IPS-18c (cell line): ENCODE measurements around the gene MMP24.
A peak's percentile ranks its signal among the peaks of the same experiment; 100 is the strongest.
"Not testable (repeated sequence)": the region's sequence is repeated elsewhere in the genome, so short reads cannot be mapped to it uniquely, and the experiment has no call there.

Experiments
- H3K4me3 ChIP-seq: 2 replicates; pipeline ENCODE4 v1.7.0; 2013; ENCODE audit warnings: low read depth, mild to moderate bottlenecking, low read length, moderate library complexity; ENCODE audit not compliant: insufficient read depth
- H3K9me3 ChIP-seq: one replicate; pipeline ENCODE4 v1.6.1; 2013; ENCODE audit warnings: mild to moderate bottlenecking, low read length, moderate library complexity; ENCODE audit not compliant: control insufficient read depth, insufficient read depth

The MMP24 gene

GRCh38 chr20:35226126-35226883 lies at the start of gene MMP24:
TSS of gene MMP24 (plus strand) at chr20:35226690. CDS start at chr20:35226739, 49 bp downstream.
- no peaks in the 10 kb centered on the region for H3K9me3 ChIP-seq
- peak within 1 kb of the TSS; percentile 44 for H3K4me3 ChIP-seq

GRCh38 chr20:35179292-35180212 lies 46.9 kb upstream of the MMP24 start:
- Histone ChIP-seq H3K4me3 (no peak overlapping the region), H3K9me3 (no peaks in the 10 kb centered on the region)

- no peak overlapping the region for H3K4me3 ChIP-seq
These were observed 46.2 kb upstream of the MMP24 start for GRCh38 chr20:35180266-35180665.

GRCh38 chr20:35181731-35182130 lies 44.8 kb upstream of the MMP24 start:
- Histone ChIP-seq H3K4me3 (no peak overlapping the region), H3K9me3 (no peaks in the 10 kb centered on the region)

More at GRCh38 chr20:35180266-35180665, 46.2 kb upstream of the MMP24 start:
- no peaks in the 10 kb centered on the region for H3K9me3 ChIP-seq

GRCh38 chr20:35186691-35187289 lies 39.7 kb upstream of the MMP24 start:
- not testable (repeated sequence) for H3K4me3 ChIP-seq, H3K9me3 ChIP-seq

- H3K4me3 ChIP-seq, result no peak overlapping the region
These were observed 38.8 kb upstream of the MMP24 start for GRCh38 chr20:35187584-35188190.

GRCh38 chr20:35189223-35189622 lies 37.3 kb upstream of the MMP24 start:
- H3K4me3 ChIP-seq, H3K9me3 ChIP-seq: not testable (repeated sequence)

More at GRCh38 chr20:35187584-35188190, 38.8 kb upstream of the MMP24 start:
- peaks cover 4% of the 10 kb centered on the region for H3K9me3 ChIP-seq

- H3K9me3 ChIP-seq, result peaks cover 4% of the 10 kb centered on the region
- no peak overlapping the region for H3K4me3 ChIP-seq
These were observed 35.9 kb upstream of the MMP24 start for GRCh38 chr20:35190556-35190955.

GRCh38 chr20:35191419-35192117 lies 34.9 kb upstream of the MMP24 start:
- no peak overlapping the region for H3K4me3 ChIP-seq
- H3K9me3 ChIP-seq, result peaks cover 8% of the 10 kb centered on the region

- Histone ChIP-seq H3K9me3 (peaks cover 8% of the 10 kb centered on the region), H3K4me3 (no peak overlapping the region)
These were observed 34.2 kb upstream of the MMP24 start for GRCh38 chr20:35192118-35192872.

- H3K9me3 ChIP-seq, H3K4me3 ChIP-seq: not testable (repeated sequence)
These were observed 33.3 kb upstream of the MMP24 start for GRCh38 chr20:35193031-35193791.

- Histone ChIP-seq H3K9me3 (peaks cover 6% of the 10 kb centered on the region), H3K4me3 (no peak overlapping the region)
These were observed 30.2 kb upstream of the MMP24 start for GRCh38 chr20:35196313-35196712.

GRCh38 chr20:35199740-35200139 lies 26.8 kb upstream of the MMP24 start:
- no peak overlapping the region for H3K4me3 ChIP-seq
- peaks cover 6% of the 10 kb centered on the region for H3K9me3 ChIP-seq

- H3K4me3 ChIP-seq, result no peak overlapping the region
- H3K9me3 ChIP-seq, result peaks cover 6% of the 10 kb centered on the region
These were observed 26.2 kb upstream of the MMP24 start for GRCh38 chr20:35200267-35200666.

- not testable (repeated sequence) for H3K4me3 ChIP-seq, H3K9me3 ChIP-seq
These were observed 25.0 kb upstream of the MMP24 start for GRCh38 chr20:35201467-35201866.
